HG02678 (cell line): Measurements from ENCODE around the gene MAPKAPK3.
"Not testable (repeated sequence)": the region's sequence is repeated elsewhere in the genome, so short reads cannot be mapped to it uniquely, and the experiment has no call there.

Experiments
- ATAC-seq: cut with Tn5 transposase; IDR thresholded peaks from one replicate; pipeline ENCODE4 v1.9.1; 2021; ENCODE audit warnings: mild to moderate bottlenecking, moderate library complexity; ENCODE audit not compliant: unreplicated experiment

The MAPKAPK3 gene

DNA sequence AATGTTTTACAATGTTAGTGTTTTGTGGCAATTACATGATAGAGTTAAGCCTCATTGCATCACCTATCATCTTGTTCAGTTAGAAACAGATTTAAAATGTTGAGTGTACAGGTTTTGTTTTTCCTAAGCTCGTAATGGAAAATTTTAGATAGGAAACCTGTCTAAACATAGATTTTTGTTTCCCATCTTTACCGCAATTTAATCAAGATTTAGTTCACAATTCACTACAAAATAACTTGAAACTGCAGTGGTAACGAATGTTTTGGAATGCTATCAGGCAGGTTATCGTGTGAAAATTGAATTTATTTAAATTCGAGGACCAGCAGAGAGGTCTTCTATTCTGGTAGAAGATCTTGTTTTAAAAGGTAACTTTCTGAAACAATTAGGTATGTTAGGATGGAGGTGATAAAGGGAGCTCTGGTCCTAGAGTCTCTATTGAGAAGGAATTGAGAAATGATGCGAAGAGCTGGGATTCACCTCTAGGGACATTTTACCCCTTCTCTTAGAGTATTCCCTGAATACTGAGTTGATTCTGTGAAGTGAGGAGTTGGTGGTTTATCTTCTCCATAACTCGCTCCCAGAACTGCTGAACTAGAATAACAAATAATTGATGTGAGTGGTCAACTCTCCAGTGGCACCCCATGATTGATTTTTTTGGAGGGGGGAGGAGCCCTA is 59.2 kb downstream of the MAPKAPK3 start:
- ATAC-seq, result no peak

DNA sequence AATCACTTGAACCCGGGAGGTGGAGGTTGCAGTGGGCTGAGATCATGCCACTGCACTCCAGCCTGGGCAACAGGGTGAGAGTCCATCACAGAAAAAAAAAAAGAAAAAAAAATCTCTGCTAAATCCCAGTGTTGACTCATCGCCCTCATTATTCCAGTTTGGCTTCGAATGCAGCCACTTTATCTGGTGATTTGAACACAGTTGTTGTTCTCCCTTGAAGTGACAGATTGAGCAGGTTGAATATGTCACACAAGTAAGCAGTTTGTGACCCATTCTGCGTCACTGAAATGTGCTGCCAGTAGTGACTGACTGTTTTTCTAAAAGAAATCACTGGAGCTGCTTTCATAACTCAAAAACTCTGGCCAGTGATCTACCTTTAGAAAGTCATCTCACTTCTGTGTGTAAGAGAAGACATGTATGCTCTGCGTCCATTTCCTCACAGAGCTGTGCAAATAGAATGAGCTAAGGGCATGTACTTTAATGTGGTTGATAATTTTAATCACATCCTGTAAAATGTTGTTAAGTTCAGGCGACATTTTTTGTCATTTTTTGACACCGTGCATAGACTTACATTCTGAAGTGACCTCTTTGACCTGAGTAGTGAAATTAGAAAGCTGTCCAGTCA is 70.3 kb downstream of the MAPKAPK3 start:
- no peak for ATAC-seq

DNA sequence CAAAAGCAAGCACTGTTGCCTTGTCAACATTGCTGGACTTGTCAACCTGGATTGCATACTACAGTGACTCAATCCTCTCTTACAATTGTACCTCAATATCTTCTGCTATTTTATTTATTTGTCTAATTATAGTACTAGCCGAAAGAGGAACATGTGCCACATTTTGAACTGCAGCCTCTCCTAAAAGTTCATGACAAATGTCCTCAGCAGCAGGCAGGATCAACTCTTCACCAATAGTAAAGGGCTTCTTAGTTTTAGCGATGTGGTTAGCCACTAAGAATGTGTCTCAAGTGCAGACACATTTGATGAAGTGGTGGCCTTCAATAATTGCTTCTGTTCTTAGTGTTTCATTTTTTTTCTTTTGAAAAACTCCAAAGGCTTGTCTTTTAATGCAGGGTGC is 71.0 kb downstream of the MAPKAPK3 start:
- ATAC-seq, result no peak

DNA sequence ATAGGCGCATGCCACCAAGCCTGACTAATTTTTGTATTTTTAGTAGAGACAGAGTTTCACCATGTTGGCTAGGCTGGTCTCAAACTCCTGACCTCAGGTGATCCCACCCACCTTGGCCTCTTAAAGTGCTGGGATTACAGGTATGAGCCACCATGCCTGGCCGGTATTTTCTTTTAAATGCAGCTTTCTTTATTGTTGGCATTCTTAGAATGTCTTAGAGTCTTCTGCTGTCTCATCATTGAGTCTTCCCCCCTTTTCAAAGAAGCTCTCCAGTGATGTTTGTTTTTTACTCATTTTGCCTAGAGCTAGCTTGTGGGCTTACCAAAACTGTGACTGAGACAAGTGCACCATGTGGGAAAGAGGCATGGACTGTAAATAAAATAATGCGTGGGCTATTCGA is 71.7 kb downstream of the MAPKAPK3 start:
- not testable (repeated sequence) for ATAC-seq

DNA sequence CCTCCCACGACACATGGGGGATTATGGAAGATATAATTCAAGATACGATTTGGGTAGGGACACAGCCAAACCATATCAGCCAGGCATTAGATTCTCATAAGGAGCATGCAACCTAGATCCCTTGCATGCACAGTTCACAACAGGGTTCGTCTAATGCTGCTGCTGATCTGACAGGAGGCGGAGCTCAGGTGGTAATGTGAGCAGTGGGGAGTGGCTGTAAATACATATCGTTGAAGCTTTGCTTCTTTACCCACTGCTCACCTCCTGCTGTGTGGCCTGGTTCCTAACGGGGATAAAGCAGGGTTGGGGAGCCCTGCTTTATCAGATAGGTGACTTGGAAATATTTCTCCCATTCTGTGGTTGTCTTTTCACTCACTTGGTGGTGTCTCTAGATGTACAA is 72.6 kb downstream of the MAPKAPK3 start:
- ATAC-seq, result no peak

DNA sequence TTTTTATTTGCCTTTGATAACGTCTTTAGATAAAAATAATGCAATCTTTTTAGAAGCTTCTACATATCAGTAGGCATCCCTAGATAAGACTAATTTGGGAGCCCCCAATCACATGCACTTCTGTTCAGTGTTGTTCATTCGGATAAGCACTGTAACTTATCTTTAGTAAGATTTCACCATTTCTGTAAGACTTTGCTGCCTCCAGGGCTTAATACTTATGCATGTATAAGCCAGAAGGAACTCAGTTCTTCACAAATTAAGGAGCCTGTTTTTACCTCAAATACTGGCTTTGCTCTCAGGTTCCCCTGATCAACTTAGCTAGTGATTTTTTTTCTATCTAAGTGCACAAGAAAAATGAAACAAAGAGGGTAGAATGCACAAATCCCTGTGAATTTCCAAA is 78.1 kb downstream of the MAPKAPK3 start:
- ATAC-seq, result no peak

DNA sequence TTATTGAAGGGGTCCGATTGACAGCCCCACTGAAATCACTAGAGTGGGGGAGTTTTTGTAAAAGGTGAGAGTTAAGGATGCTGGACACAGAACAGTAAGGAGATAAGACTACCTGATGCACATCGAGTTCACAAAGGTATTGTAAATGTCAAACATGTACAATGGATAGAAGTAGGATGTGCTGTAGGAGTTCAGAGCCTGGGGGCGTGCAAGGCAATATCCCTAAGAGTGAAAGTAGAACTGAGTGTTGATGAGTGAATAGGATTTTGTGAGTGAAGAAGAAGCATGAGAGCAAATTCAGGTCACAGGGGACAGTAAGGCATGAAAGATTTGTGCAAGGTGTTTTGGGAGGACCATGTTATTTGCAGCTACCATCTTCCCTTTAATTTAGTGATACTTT is 79.3 kb downstream of the MAPKAPK3 start:
- ATAC-seq, result no peak

DNA sequence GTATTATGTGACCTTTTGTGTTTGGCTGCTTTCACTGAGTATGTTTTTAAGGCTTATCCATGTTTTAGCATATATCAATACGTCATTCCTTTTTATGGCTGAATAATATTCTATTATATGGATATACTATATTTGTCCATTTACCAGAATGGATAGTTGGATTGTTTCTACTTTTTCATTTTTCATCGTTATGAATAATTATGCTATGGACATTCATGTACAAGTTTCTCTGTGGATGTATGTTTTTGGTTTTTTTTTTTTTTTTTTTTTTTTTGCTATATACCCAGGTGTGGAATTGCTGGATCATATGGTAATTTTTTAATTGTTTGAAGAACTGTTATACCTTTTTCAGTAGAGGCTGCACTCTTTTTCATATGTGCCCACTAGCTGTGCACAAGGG is 81.3 kb downstream of the MAPKAPK3 start:
- ATAC-seq, result no peak
